ENCODE measurements around the gene MPPED2.

DNA sequence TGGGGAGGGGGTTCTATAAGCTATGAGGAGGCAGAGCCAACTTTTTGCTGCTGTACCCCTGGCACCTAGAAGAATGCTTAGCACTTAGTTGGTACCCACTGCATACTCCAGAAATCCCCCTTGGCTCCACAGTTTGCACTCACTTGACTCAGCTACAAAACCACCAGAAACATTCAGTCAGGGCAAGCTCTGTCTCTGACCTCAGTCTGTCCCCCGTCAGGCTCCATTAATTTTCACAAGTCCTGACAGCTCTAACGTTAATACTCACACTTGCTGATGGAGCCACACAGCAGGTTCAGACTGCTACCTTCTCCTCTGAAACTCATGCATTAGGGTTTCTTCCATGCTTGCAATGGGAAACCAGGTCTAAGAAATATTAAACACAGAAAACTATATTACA is 81.7 kb downstream of the MPPED2 start:
- TF ChIP-seq POLR2AphosphoS5 (IDR thresholded peaks at IDR 0.05; ENCODE audit: low read depth, low read length), result no peak
- TF ChIP-seq TAF1 (IDR thresholded peaks at IDR 0.05; ENCODE audit: borderline replicate concordance, low read depth, low read length), result no peak
- TF ChIP-seq POLR2A (IDR thresholded peaks at IDR 0.05; ENCODE audit: low read depth, low read length), result no peak

Measured in GM12892 (cell line).